ENCODE results near the gene SCN9A. TPM values are rescaled to one million over a fixed set of nuclear protein-coding genes. Genes with fewer than 3 reads are reported as not detected.

The SCN9A gene
- total and polyA plus RNA-seq, 2 of the 8 experiments (the other 6 are each of a cell fraction or from before 2014, with no cell fraction given), result 1.6 to 6.2 TPM

DNA sequence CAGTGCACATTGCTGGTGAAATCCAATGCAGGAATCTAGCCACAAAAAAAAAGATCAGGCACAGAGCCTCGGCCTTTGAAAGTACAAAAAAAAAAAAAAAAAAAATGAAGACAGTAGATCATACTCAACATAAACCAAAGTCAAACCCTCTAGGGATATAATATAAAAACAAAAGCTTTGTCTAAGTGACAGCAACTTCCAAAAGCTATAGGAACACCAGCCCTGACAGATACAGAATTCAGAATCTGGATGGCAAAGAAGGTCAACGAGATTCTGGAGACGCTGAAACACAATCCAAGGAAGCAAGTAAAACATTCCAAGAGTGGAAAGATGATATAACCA is 194.0 kb downstream of the SCN9A start:
- H3K23ac ChIP-seq (ENCODE audit: insufficient read length), result no peak overlapping the region
- WGBS, 2 experiments (ENCODE audit: extremely low coverage in 1 of 2, insufficient coverage in 1 of 2, insufficient read length in 1 of 2, insufficient replicate concordance in 2 of 2, low coverage in 1 of 2, low lambda C conversion rate in 2 of 2, missing lambda C conversion rate in 1 of 2), result 71% methylated on average over 3 of the region's 3 CpGs; no CpG with 5 or more reads in 1 of the 2 experiments

More for the DNA sequence above, 194.0 kb downstream of the SCN9A start:
- H2AK5ac ChIP-seq (ENCODE audit: low read depth, low read length), result no peak overlapping the region
- H2BK12ac ChIP-seq (ENCODE audit: low read depth, low read length), result no peak overlapping the region
- H4K5ac ChIP-seq (ENCODE audit: insufficient read length, low read depth, low read length), result no peak overlapping the region
- ChIA-PET CTCF (ENCODE audit: partially characterized antibody) (interaction anchor here (0.7 to 2.9 kb wide), 27 partner anchors 8 to 1034 kb away, joined by 3 to 14 read pairs (median 5); partner anchors contain the start of gene SCN1A), POLR2A (ENCODE audit: partially characterized antibody) (interaction anchor here (0.7 kb wide), 1 partner anchor 149 kb away, joined by 3 read pairs; no protein-coding TSS in a partner anchor)
- H2BK20ac ChIP-seq (ENCODE audit: low read length), result no peak overlapping the region
- H3K4me2 ChIP-seq (ENCODE audit: insufficient read depth in 1 of 2, low read depth in 2 of 2, low read length in 2 of 2), result no peak overlapping the region
- H3K14ac ChIP-seq (ENCODE audit: insufficient read length), result no peak overlapping the region
- H2BK5ac ChIP-seq (ENCODE audit: low read depth, low read length), result no peak overlapping the region
- no peak overlapping the region for H4K91ac ChIP-seq (replicated peaks; ENCODE audit: insufficient read length, low read length)
- no peaks in the 10 kb centered on the region for H3K27me3 ChIP-seq (replicated peaks in 1 of 4; ENCODE audit: control insufficient read depth in 3 of 4, extremely low read depth in 1 of 4, insufficient read depth in 3 of 4, low read length in 3 of 4)
- H3K23me2 ChIP-seq (ENCODE audit: low read depth, low read length), result no peaks in the 10 kb centered on the region
- no peak overlapping the region for H3K4me3 ChIP-seq (ENCODE audit: extremely low read depth in 1 of 4, insufficient read depth in 2 of 4, low read depth in 3 of 4, low read length in 4 of 4)
- no peaks in the 10 kb centered on the region for H3K79me2 ChIP-seq (ENCODE audit: control insufficient read depth in 1 of 2, insufficient read depth in 2 of 2, low read length in 2 of 2)
- H3K9ac ChIP-seq (replicated peaks in 1 of 4; ENCODE audit: extremely low read depth in 1 of 4, low read depth in 3 of 4, low read length in 3 of 4), result no peak overlapping the region
- no peak overlapping the region for H3K56ac ChIP-seq (replicated peaks; ENCODE audit: insufficient read length, low read depth, low read length)
- no peak overlapping the region for H2BK120ac ChIP-seq (replicated peaks; ENCODE audit: low read depth, low read length)
- DNase-seq (ENCODE audit: low read depth in 1 of 2, low spot score in 2 of 2), result no peak
- H3K4me1 ChIP-seq (replicated peaks in 1 of 4; ENCODE audit: control insufficient read depth in 3 of 4, insufficient read depth in 4 of 4, low read length in 3 of 4), result peaks cover 0 to 4% (median 0%) of the 10 kb centered on the region in 4 experiments; a peak in 2 of 7 replicates
- no peak overlapping the region for H2AFZ ChIP-seq (ENCODE audit: low read length)
- H3K79me1 ChIP-seq (ENCODE audit: low read depth, low read length), result no peaks in the 10 kb centered on the region
- H3K9me3 ChIP-seq (ENCODE audit: insufficient read depth in 2 of 2, low read depth in 1 of 2, low read length in 1 of 2), result no peaks in the 10 kb centered on the region
- no peaks in the 10 kb centered on the region for H4K20me1 ChIP-seq (replicated peaks in 1 of 2; ENCODE audit: control insufficient read depth in 1 of 2, insufficient read depth in 2 of 2, low read length in 2 of 2)
- no peak overlapping the region for H4K8ac ChIP-seq (ENCODE audit: extremely low read depth, insufficient read depth, low read length)
- TF ChIP-seq NRF1 (IDR thresholded peaks at IDR 0.05; ENCODE audit: low read depth, low read length) (no peak), TBP (IDR thresholded peaks at IDR 0.05; ENCODE audit: low read depth, low read length) (no peak), HDAC6 (IDR thresholded peaks at IDR 0.05; ENCODE audit: low read depth, low read length) (no peak), EP300 (IDR thresholded peaks at IDR 0.05; ENCODE audit: borderline replicate concordance in 1 of 2, low read depth in 2 of 2, low read length in 2 of 2) (no peak), SAP30 (IDR thresholded peaks at IDR 0.05; ENCODE audit: insufficient read depth, insufficient replicate concordance, low read length) (no peak), CHD1 (IDR thresholded peaks at IDR 0.05; ENCODE audit: low read depth, low read length) (no peak)
- no peaks in the 10 kb centered on the region for H3K36me3 ChIP-seq (ENCODE audit: control insufficient read depth in 2 of 4, insufficient read depth in 4 of 4, low read length in 3 of 4)
- no peak for FAIRE-seq
- H3K27ac ChIP-seq (ENCODE audit: low read depth, low read length), result no peak overlapping the region
- H2BK15ac ChIP-seq (ENCODE audit: low read length), result no peak overlapping the region
- H3K18ac ChIP-seq (ENCODE audit: extremely low read depth, low read length), result no peak overlapping the region
- no peak overlapping the region for H3K4ac ChIP-seq (replicated peaks; ENCODE audit: insufficient read length, low read depth, low read length)

All from H1 (cell line).